DND-41 (cell line): ENCODE measurements around the gene COPS6.

Source experiments
- ATAC-seq: fragments of 200-7000 bp; cut with Tn5 transposase; 3 replicates; pipeline ENCODE4 v1.9.1; 2021; ENCODE audit warnings: low read depth; ENCODE audit not compliant: insufficient read depth
- DNase-seq: peaks from one replicate; pipeline ENCODE4 v3.0.0-alpha.2; 2020
- H2AFZ ChIP-seq: 2 replicates; pipeline ENCODE4 v1.6.0; 2012; ENCODE audit warnings: low read depth, low read length
- H3K27ac ChIP-seq: 2 replicates; pipeline ENCODE4 v1.5.1; 2012; ENCODE audit warnings: low read length, inconsistent platforms
- H3K27me3 ChIP-seq: fragments of 200-600 bp; sonication (generic); 2 replicates; pipeline ENCODE4 v1.6.0; 2012; ENCODE audit warnings: low read length, mild to moderate bottlenecking, inconsistent platforms; ENCODE audit not compliant: insufficient read depth, poor library complexity
- H3K36me3 ChIP-seq: 2 replicates; pipeline ENCODE4 v1.5.1; 2012; ENCODE audit warnings: low read length, inconsistent platforms; ENCODE audit not compliant: insufficient read depth
- H3K4me1 ChIP-seq: 2 replicates; pipeline ENCODE4 v1.5.1; 2012; ENCODE audit warnings: mild to moderate bottlenecking, low read length; ENCODE audit not compliant: insufficient read depth
- H3K4me2 ChIP-seq: 2 replicates; pipeline ENCODE4 v1.6.0; 2012; ENCODE audit warnings: mild to moderate bottlenecking, moderate library complexity, low read length, inconsistent platforms; ENCODE audit not compliant: insufficient read depth
- H3K4me3 ChIP-seq, 2 experiments: fragments of 200-600 bp in 1 of 2; shearing (Covaris generic) in 1 of 2; 2 replicates each; pipeline ENCODE4 v1.5.1; 2012 to 2016; ENCODE audit warnings: inconsistent platforms in 2 of 2, low read length in 2 of 2, mild to moderate bottlenecking in 2 of 2, low read depth in 1 of 2, moderate library complexity in 1 of 2
- H3K79me2 ChIP-seq: 2 replicates; pipeline ENCODE4 v1.6.0; 2012; ENCODE audit warnings: low read length, inconsistent platforms; ENCODE audit not compliant: insufficient read depth
- H3K9ac ChIP-seq: 2 replicates; pipeline ENCODE4 v1.6.0; 2012; ENCODE audit warnings: low read depth, mild to moderate bottlenecking, inconsistent platforms, low read length, moderate library complexity
- H3K9me3 ChIP-seq: 2 replicates; pipeline ENCODE4 v1.5.1; 2012; ENCODE audit warnings: low read length, moderate library complexity, mild to moderate bottlenecking, inconsistent platforms; ENCODE audit not compliant: insufficient read depth, severe bottlenecking
- H4K20me1 ChIP-seq: 2 replicates; pipeline ENCODE4 v1.6.0; 2012; ENCODE audit warnings: low read length; ENCODE audit not compliant: insufficient read depth
- CTCF ChIP-seq: IDR thresholded peaks from 2 replicates; pipeline ENCODE4 v1.5.1; 2012; ENCODE audit warnings: borderline replicate concordance, low read length, moderate library complexity, mild to moderate bottlenecking; ENCODE audit not compliant: poor library complexity, severe bottlenecking; ENCODE audit errors: extremely low read depth
- EZH2 ChIP-seq: IDR thresholded peaks from 3 replicates; pipeline ENCODE4 v1.6.1; 2012; ENCODE audit warnings: borderline replicate concordance, low read depth, mild to moderate bottlenecking, moderate library complexity, low read length, inconsistent platforms; ENCODE audit not compliant: severe bottlenecking

The COPS6 gene

GRCh38 chr7:100111156-100111555 lies 22.4 kb downstream of the COPS6 start:
- peaks cover 81% of the 10 kb centered on the region for H3K36me3 ChIP-seq

GRCh38 chr7:100111914-100112313 lies 23.1 kb downstream of the COPS6 start:
- DNase-seq (no peak), ATAC-seq (0 out of 3 replicates have a peak, but pooled peaks have one; percentile 20)
- Histone ChIP-seq H4K20me1 (no peaks in the 10 kb centered on the region; the same call in 1 of the 2 replicates), H3K9me3 (no peaks in the 10 kb centered on the region), H3K79me2 (no peaks in the 10 kb centered on the region; the same call in 1 of the 2 replicates), H3K27ac (no peak overlapping the region), H3K36me3 (peaks cover 74% of the 10 kb centered on the region), H3K9ac (no peak overlapping the region), H3K4me3 (no peak overlapping the region), H2AFZ (no peak overlapping the region), H3K4me1 (no peaks in the 10 kb centered on the region), H3K27me3 (no peaks in the 10 kb centered on the region), H3K4me2 (no peak overlapping the region)
- TF ChIP-seq CTCF (no peak), EZH2 (no peak)

More at GRCh38 chr7:100111156-100111555, 22.4 kb downstream of the COPS6 start:
- Histone ChIP-seq H3K4me3 (no peak overlapping the region), H2AFZ (no peak overlapping the region), H3K79me2 (no peaks in the 10 kb centered on the region; the same call in 1 of the 2 replicates), H3K9ac (no peak overlapping the region), H3K27me3 (no peaks in the 10 kb centered on the region), H3K4me1 (no peaks in the 10 kb centered on the region), H3K4me2 (no peak overlapping the region), H4K20me1 (no peaks in the 10 kb centered on the region; the same call in 1 of the 2 replicates), H3K27ac (no peak overlapping the region), H3K9me3 (no peaks in the 10 kb centered on the region)
- no peak for TF ChIP-seq CTCF
- no peak for TF ChIP-seq EZH2
- ATAC-seq (no peak), DNase-seq (no peak)

GRCh38 chr7:100115026-100115425 lies 26.3 kb downstream of the COPS6 start:
- Histone ChIP-seq H2AFZ (no peak overlapping the region), H3K4me3 (no peak overlapping the region), H3K4me2 (no peak overlapping the region), H3K79me2 (peaks cover 13% of the 10 kb centered on the region), H3K36me3 (peaks cover 46% of the 10 kb centered on the region), H3K27ac (no peak overlapping the region), H3K9ac (no peak overlapping the region), H4K20me1 (no peaks in the 10 kb centered on the region), H3K4me1 (peaks cover 15% of the 10 kb centered on the region), H3K9me3 (no peaks in the 10 kb centered on the region), H3K27me3 (no peaks in the 10 kb centered on the region)
- TF ChIP-seq CTCF = no peak
- no peak for TF ChIP-seq EZH2
- DNase-seq = no peak
- no peak for ATAC-seq
